Measurements from ENCODE around the gene AP4B1. TPM values are rescaled to one million over a fixed set of nuclear protein-coding genes. Genes with fewer than 3 reads are reported as not detected.

AP4B1 gene
- 11.9 and 12.0 TPM in 2 replicates for polyA plus RNA-seq (2011; rRNA removed)
- polyA plus RNA-seq (2012; cell fraction: cytosol; rRNA removed): 5.3 and 5.6 TPM in 2 replicates
- 8.3 and 12.4 TPM in 2 replicates for polyA plus RNA-seq (2012; cell fraction: nucleus; rRNA removed)
- 9.2 to 9.4 TPM (median 9.2 TPM) in 3 replicates for polyA plus RNA-seq (2017; fragmentation: RNase III; extraction: RNeasy Plus Mini Kit Qiagen cat#74134 plus additional on column Dnase treatment)
- polyA minus RNA-seq (2011; rRNA and poly(A)+ RNA removed): 13.3 and 13.9 TPM in 2 replicates

- peak within 1 kb of the TSS; percentile 95 for H3K4me2 ChIP-seq
- ChIA-PET CTCF (interaction anchor here (0.7 to 3.0 kb wide), 11 partner anchors 12 to 146 kb away, joined by 3 to 11 read pairs (median 3); partner anchors contain the start of genes BCL2L15, HIPK1 and PHTF1), POLR2A (interaction anchor here (3.5 kb wide), 1 partner anchor 25 kb away, joined by 32 read pairs; the partner anchor contains the start of gene HIPK1)
- H3K27ac ChIP-seq: peak within 1 kb of the TSS; percentile 83 to 92
- DNase-seq (ENCODE audit: low read depth in 1 of 2, low spot score in 1 of 2) (peak; percentile 86 to 99), ATAC-seq (peak; percentile 95 to 96), FAIRE-seq (no peak)
- no peaks in the 10 kb centered on the region for H3K9me3 ChIP-seq
- peak within 1 kb of the TSS; percentile 77 for H3K4me3 ChIP-seq
- peaks cover 9% of the 10 kb centered on the region; the same call in 1 of the 3 replicates for H3K4me1 ChIP-seq
- under 1% methylated on average over 37 of the region's 67 CpGs for WGBS (ENCODE audit: missing lambda C conversion rate)
- TF ChIP-seq MYC (IDR thresholded peaks at IDR 0.05; ENCODE audit: borderline replicate concordance, low read length) (peak; percentile 53; the same call in 1 of the 2 replicates), RARB (CRISPR knock-in tag; IDR thresholded peaks at IDR 0.05) (no peak), GATA3 (IDR thresholded peaks at IDR 0.05; ENCODE audit: borderline replicate concordance) (0 out of 2 replicates have a peak, but pooled peaks have one; percentile 18), ZSCAN20 (CRISPR knock-in tag; IDR thresholded peaks at IDR 0.05) (no peak), ZFP36 (IDR thresholded peaks at IDR 0.05; ENCODE audit: borderline replicate concordance, partially characterized antibody) (no peak), HOXA7 (CRISPR knock-in tag; IDR thresholded peaks at IDR 0.05) (no peak), ESRRA (IDR thresholded peaks at IDR 0.05; ENCODE audit: borderline replicate concordance, low read length) (no peak), RCOR1 (IDR thresholded peaks at IDR 0.05; ENCODE audit: low read depth, low read length) (no peak), RFX5 (IDR thresholded peaks at IDR 0.05) (no peak), POLR2AphosphoS2 (conservative IDR thresholded peaks at IDR 0.05; ENCODE audit: low read length) (no peak), EHMT2 (IDR thresholded peaks at IDR 0.05; ENCODE audit: low read depth) (no peak), FOSL2 (IDR thresholded peaks at IDR 0.05) (no peak), FOSL2 (CRISPR knock-in tag; IDR thresholded peaks at IDR 0.05) (peak; percentile 63), SMC3 (IDR thresholded peaks at IDR 0.05) (peak; percentile 68), POLR2A (IDR thresholded peaks at IDR 0.05; ENCODE audit: low read length) (peak; percentile 76), NPAS2 (CRISPR knock-in tag; IDR thresholded peaks at IDR 0.05; ENCODE audit: borderline replicate concordance) (no peak), HDAC2 (IDR thresholded peaks at IDR 0.05) (no peak), JUN (IDR thresholded peaks at IDR 0.05) (peak in 1 of 2 experiments; percentile 73; a peak in 3 of 5 replicates), SREBF2 (IDR thresholded peaks at IDR 0.05) (no peak), PHF8 (IDR thresholded peaks at IDR 0.05; ENCODE audit: borderline replicate concordance, low read depth) (peak; percentile 66; the same call in 1 of the 2 replicates), HOXB5 (CRISPR knock-in tag; IDR thresholded peaks at IDR 0.05) (no peak), TFCP2L1 (CRISPR knock-in tag; IDR thresholded peaks at IDR 0.05) (no peak), FOXS1 (CRISPR knock-in tag; IDR thresholded peaks at IDR 0.05) (no peak), NFE2L2 (conservative IDR thresholded peaks at IDR 0.05; ENCODE audit: low read length) (no peak), EHF (CRISPR knock-in tag; IDR thresholded peaks at IDR 0.05) (no peak), KDM5A (IDR thresholded peaks at IDR 0.05) (no peak), CHD2 (IDR thresholded peaks at IDR 0.05; ENCODE audit: low read length, partially characterized antibody) (peak; percentile 64), ZC3H11A (IDR thresholded peaks at IDR 0.05) (no peak), CTCF (IDR thresholded peaks at IDR 0.05) (peak; percentile 40)
- TF ChIP-seq, protein P1, sequence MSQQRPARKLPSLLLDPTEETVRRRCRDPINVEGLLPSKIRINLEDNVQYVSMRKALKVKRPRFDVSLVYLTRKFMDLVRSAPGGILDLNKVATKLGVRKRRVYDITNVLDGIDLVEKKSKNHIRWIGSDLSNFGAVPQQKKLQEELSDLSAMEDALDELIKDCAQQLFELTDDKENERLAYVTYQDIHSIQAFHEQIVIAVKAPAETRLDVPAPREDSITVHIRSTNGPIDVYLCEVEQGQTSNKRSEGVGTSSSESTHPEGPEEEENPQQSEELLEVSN (IDR thresholded peaks at IDR 0.05; ENCODE audit: borderline replicate concordance, low read depth): no peak; the same call in 1 of the 2 replicates
- TF ChIP-seq, protein P2, sequence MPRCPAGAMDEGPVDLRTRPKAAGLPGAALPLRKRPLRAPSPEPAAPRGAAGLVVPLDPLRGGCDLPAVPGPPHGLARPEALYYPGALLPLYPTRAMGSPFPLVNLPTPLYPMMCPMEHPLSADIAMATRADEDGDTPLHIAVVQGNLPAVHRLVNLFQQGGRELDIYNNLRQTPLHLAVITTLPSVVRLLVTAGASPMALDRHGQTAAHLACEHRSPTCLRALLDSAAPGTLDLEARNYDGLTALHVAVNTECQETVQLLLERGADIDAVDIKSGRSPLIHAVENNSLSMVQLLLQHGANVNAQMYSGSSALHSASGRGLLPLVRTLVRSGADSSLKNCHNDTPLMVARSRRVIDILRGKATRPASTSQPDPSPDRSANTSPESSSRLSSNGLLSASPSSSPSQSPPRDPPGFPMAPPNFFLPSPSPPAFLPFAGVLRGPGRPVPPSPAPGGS (IDR thresholded peaks at IDR 0.05): no peak
- TF ChIP-seq, protein P3, sequence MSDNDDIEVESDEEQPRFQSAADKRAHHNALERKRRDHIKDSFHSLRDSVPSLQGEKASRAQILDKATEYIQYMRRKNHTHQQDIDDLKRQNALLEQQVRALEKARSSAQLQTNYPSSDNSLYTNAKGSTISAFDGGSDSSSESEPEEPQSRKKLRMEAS (IDR thresholded peaks at IDR 0.05): peak; percentile 82; the same call in 1 of the 2 replicates
- TF ChIP-seq, protein P4, sequence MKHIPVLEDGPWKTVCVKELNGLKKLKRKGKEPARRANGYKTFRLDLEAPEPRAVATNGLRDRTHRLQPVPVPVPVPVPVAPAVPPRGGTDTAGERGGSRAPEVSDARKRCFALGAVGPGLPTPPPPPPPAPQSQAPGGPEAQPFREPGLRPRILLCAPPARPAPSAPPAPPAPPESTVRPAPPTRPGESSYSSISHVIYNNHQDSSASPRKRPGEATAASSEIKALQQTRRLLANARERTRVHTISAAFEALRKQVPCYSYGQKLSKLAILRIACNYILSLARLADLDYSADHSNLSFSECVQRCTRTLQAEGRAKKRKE (CRISPR knock-in tag; IDR thresholded peaks at IDR 0.05; ENCODE audit: low read depth): no peak
These were observed at the start of gene AP4B1, which contains the start of gene DCLRE1B for GRCh38 chr1:113904674-113905434. TSS of gene AP4B1 (minus strand) at chr1:113904799. CDS start at chr1:113904717, 82 bp downstream. TSS of gene DCLRE1B (plus strand) at chr1:113905326. CDS start at chr1:113905587, 261 bp downstream.

Measured in A549 (cell line).